GM21723 (cell line): ENCODE measurements around the gene WDR90.

Experiments used
- ATAC-seq: cut with Tn5 transposase; IDR thresholded peaks from one replicate; pipeline ENCODE4 v1.9.1; 2021; ENCODE audit warnings: mild to moderate bottlenecking, moderate library complexity; ENCODE audit not compliant: unreplicated experiment

The WDR90 gene

GRCh38 chr16:658679-659571 is 9.8 kb downstream of the WDR90 start:
- no peak for ATAC-seq

- no peak for ATAC-seq
These were observed 10.5 kb downstream of the WDR90 start for GRCh38 chr16:659618-660017.

GRCh38 chr16:660132-660458 is 10.9 kb downstream of the WDR90 start:
- ATAC-seq = no peak

- ATAC-seq = no peak
These were observed 11.5 kb downstream of the WDR90 start for GRCh38 chr16:660459-661183.

GRCh38 chr16:661184-661821 is 12.1 kb downstream of the WDR90 start:
- ATAC-seq = no peak

GRCh38 chr16:662095-662494 is 12.9 kb downstream of the WDR90 start:
- ATAC-seq = no peak

- ATAC-seq = no peak
These were observed 13.4 kb downstream of the WDR90 start for GRCh38 chr16:662597-662996.

- no peak for ATAC-seq
These were observed 17.4 kb downstream of the WDR90 start for GRCh38 chr16:666572-666971.

- ATAC-seq = no peak
These were observed 18.1 kb downstream of the WDR90 start for GRCh38 chr16:667113-667779.

GRCh38 chr16:667780-668518 is 18.8 kb downstream of the WDR90 start, which contains the start of gene RHOT2:
Gene RHOT2 (plus strand): TSS chr16:668132. CDS start chr16:668200, 68 bp downstream.
- peak; percentile 75 for ATAC-seq

- no peak for ATAC-seq
These were observed 19.5 kb downstream of the WDR90 start for GRCh38 chr16:668519-669171.

- ATAC-seq = no peak
These were observed 20.5 kb downstream of the WDR90 start for GRCh38 chr16:669666-670065.

- no peak for ATAC-seq
These were observed 21.6 kb downstream of the WDR90 start for GRCh38 chr16:670485-671352.

GRCh38 chr16:671353-672131 is 22.4 kb downstream of the WDR90 start:
- no peak for ATAC-seq

- no peak for ATAC-seq
These were observed 23.2 kb downstream of the WDR90 start for GRCh38 chr16:672371-672770.

- no peak for ATAC-seq
These were observed 23.7 kb downstream of the WDR90 start for GRCh38 chr16:672851-673250.

GRCh38 chr16:673399-673991 is 24.3 kb downstream of the WDR90 start:
- no peak for ATAC-seq
